Testis (tissue), 5 donors: ENCODE data around the gene EFNA2. TPM values are rescaled to one million over a fixed set of nuclear protein-coding genes. Genes with fewer than 3 reads are reported as not detected.

ENCODE experiments used
- DNase-seq: peaks from one replicate; pipeline ENCODE4 v3.0.0-alpha.2; 2019
- H3K27ac ChIP-seq, 2 donors: fragments of 200-600 bp; sonication (generic); one replicate each; pipeline ENCODE4 v1.5.1; 2019
- H3K27me3 ChIP-seq: fragments of 200-600 bp; sonication (generic); one replicate; pipeline ENCODE4 v1.5.1; 2019
- H3K36me3 ChIP-seq: fragments of 200-600 bp; sonication (generic); one replicate; pipeline ENCODE4 v1.5.1; 2017; ENCODE audit warnings: low read depth; ENCODE audit errors: missing control alignments
- H3K4me1 ChIP-seq: fragments of 200-600 bp; sonication (generic); one replicate; pipeline ENCODE4 v1.5.1; 2019
- H3K4me3 ChIP-seq, 2 donors: fragments of 200-600 bp; sonication (generic); one replicate each; pipeline ENCODE4 v1.5.1; 2017 to 2019
- H3K9me3 ChIP-seq: fragments of 200-600 bp; sonication (generic); one replicate; pipeline ENCODE4 v1.5.1; 2017
- POLR2A ChIP-seq: fragments of 450-650 bp; IDR thresholded peaks from one replicate; pipeline ENCODE4 v1.6.1; 2017; ENCODE audit warnings: antibody characterized with exemption, mild to moderate bottlenecking, moderate library complexity
- WGBS, 2 donors: methylation state at CpG; one replicate each; pipeline ENCODE4 v1.1.5; 2018; 5-methylcytosine and 5-hydroxymethylcytosine counted together
- intact Hi-C: fragments of 100-400 bp; cut with DNase I; formaldehyde crosslinking; loops from one replicate; pipeline ENCODE4 v1.15.1; 2023; ENCODE audit warnings: low total_unique reads
- long read RNA-seq, 2 donors: transcript quantifications; one replicate each; lab custom pipeline, GENCODE V29; 2026
- polyA plus RNA-seq: library from polyadenylated mRNA; stranded (reverse); fragments of 350-450 nt; fragmentation: Illumina TruSeq; extraction: RNeasy Lipid Tissue Mini Kit (QIAGEN cat#74804); gene quantifications from one replicate; pipeline ENCODE4 v1.2.3, GENCODE V29; 2014; ENCODE audit warnings: low read depth, low replicate concordance; ENCODE audit not compliant: insufficient read depth
- total RNA-seq, 2 donors: library from RNA; depleted of rRNA; stranded (reverse); fragments of >200 nt; gene quantifications; one replicate each; pipeline ENCODE4 v1.2.3, GENCODE V29; 2016
- TF ChIP-seq, protein P1 (sequence below), 3 experiments: fragments of 450-650 bp in 2 of 3; fragments of 200-600 bp in 1 of 3; sonication (generic) in 1 of 3; IDR thresholded peaks; one replicate each; pipeline ENCODE4 v1.5.1; 2016 to 2019; ENCODE audit warnings: antibody characterized with exemption in 3 of 3, mild to moderate bottlenecking in 2 of 3, moderate library complexity in 1 of 3

Gene EFNA2
- total RNA-seq (1 to 10 TPM; 1.5 to 2.9 TPM), polyA plus RNA-seq (0.61 TPM)
- long read RNA-seq, donor 1, partial matches to known transcripts: 0 of 2 reads
- long read RNA-seq, donor 1, other reads (novel, unspliced or antisense): 0 of 2 reads
- long read RNA-seq, donor 2, transcript EFNA2-201 (4 exons, 949 nt): major isoform, 5 of 5 reads
- long read RNA-seq, donor 2, partial matches to known transcripts: 0 of 5 reads
- long read RNA-seq, donor 2, other reads (novel, unspliced or antisense): 0 of 5 reads

- H3K27ac ChIP-seq: no peak within 1 kb of the TSS
- no peak for DNase-seq
- no peak for TF ChIP-seq POLR2A
- TF ChIP-seq, protein P1, sequence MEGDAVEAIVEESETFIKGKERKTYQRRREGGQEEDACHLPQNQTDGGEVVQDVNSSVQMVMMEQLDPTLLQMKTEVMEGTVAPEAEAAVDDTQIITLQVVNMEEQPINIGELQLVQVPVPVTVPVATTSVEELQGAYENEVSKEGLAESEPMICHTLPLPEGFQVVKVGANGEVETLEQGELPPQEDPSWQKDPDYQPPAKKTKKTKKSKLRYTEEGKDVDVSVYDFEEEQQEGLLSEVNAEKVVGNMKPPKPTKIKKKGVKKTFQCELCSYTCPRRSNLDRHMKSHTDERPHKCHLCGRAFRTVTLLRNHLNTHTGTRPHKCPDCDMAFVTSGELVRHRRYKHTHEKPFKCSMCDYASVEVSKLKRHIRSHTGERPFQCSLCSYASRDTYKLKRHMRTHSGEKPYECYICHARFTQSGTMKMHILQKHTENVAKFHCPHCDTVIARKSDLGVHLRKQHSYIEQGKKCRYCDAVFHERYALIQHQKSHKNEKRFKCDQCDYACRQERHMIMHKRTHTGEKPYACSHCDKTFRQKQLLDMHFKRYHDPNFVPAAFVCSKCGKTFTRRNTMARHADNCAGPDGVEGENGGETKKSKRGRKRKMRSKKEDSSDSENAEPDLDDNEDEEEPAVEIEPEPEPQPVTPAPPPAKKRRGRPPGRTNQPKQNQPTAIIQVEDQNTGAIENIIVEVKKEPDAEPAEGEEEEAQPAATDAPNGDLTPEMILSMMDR (IDR thresholded peaks at IDR 0.05): no peak
- 0% methylated on average over 43 of the region's 113 CpGs; no CpG with 5 or more reads in 1 of the 2 donors for WGBS, 2 donors
- H3K9me3 ChIP-seq: no peaks in the 10 kb centered on the region
- intact Hi-C loops: no loop called here
- peaks cover 20% of the 10 kb centered on the region for H3K4me1 ChIP-seq
- no peaks in the 10 kb centered on the region for H3K36me3 ChIP-seq
- H3K4me3 ChIP-seq: no peak within 1 kb of the TSS
- no peaks in the 10 kb centered on the region for H3K27me3 ChIP-seq
Measured at GRCh38 chr19:1285737-1286360, at the start of gene EFNA2. EFNA2 (plus strand) TSS chr19:1285873; CDS start chr19:1286169, 296 bp downstream.

- DNase-seq: no peak
- no peak overlapping the region for H3K27ac ChIP-seq
- H3K36me3 ChIP-seq: no peaks in the 10 kb centered on the region
- H3K27me3 ChIP-seq: no peaks in the 10 kb centered on the region
- H3K4me3 ChIP-seq: peak overlapping the region; percentile 38 to 39
- intact Hi-C loops: no loop called here
- no peaks in the 10 kb centered on the region for H3K9me3 ChIP-seq
- H3K4me1 ChIP-seq: peaks cover 50% of the 10 kb centered on the region
- 16% methylated on average over 24 of the region's 42 CpGs; no CpG with 5 or more reads in 1 of the 2 donors for WGBS, 2 donors
- no peak for TF ChIP-seq POLR2A
- TF ChIP-seq, protein P1 (IDR thresholded peaks at IDR 0.05): no peak
Measured at GRCh38 chr19:1236576-1236975, 49.1 kb upstream of the EFNA2 start.

DNA sequence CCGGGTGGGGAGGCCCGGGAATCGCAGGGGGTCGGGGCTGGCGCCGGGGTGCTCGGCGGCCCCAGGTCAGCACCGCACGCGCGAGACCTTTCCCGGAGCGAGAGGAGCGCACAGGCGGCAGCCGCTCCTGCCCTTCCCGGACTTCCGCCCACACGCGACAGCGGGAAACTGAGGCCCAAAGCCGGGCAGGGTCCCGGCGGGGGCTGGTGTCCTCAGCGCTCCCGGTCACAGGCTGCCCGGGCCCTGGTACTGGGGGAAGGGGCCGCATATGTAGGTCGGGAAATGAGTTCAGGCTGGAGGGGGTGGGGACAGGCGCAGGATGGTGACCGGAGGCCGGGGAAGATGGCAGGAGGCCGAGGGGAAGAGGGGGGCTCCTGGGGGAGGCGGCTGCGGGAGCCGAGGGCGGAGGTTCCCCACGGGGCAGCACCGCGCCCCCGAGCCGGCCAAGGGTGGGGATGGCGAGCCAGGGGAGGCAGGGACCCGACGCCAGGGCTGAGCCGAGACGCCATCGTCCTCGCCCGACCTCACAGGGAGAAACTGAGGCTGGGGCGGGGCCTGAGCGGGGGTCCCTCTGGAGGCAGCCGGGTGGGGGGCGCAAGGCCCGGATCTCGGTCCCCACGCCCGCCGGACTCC, 48.5 kb upstream of the EFNA2 start:
- TF ChIP-seq, protein P1 (IDR thresholded peaks at IDR 0.05): no peak
- TF ChIP-seq POLR2A: no peak
- H3K27ac ChIP-seq: no peak overlapping the region
- intact Hi-C loops: no loop called here
- WGBS, 2 donors: 1% methylated on average over 56 of the region's 60 CpGs; no CpG with 5 or more reads in 1 of the 2 donors
- H3K27me3 ChIP-seq: no peaks in the 10 kb centered on the region
- H3K9me3 ChIP-seq: no peaks in the 10 kb centered on the region
- H3K4me1 ChIP-seq: peaks cover 47% of the 10 kb centered on the region
- H3K36me3 ChIP-seq: no peaks in the 10 kb centered on the region
- peak overlapping the region; percentile 38 to 39 for H3K4me3 ChIP-seq
- no peak for DNase-seq

GRCh38 chr19:1237754-1238368, 47.8 kb upstream of the EFNA2 start, which contains the start of gene CBARP:
CBARP (minus strand) TSS chr19:1238005; CDS start chr19:1236100, 1,905 bp downstream.
- no peak for DNase-seq
- Histone ChIP-seq H3K4me1 (peaks cover 47% of the 10 kb centered on the region), H3K4me3 (peak within 1 kb of the TSS; percentile 38 to 39), H3K27me3 (no peaks in the 10 kb centered on the region), H3K9me3 (no peaks in the 10 kb centered on the region), H3K36me3 (no peaks in the 10 kb centered on the region), H3K27ac (peak within 1 kb of the TSS; percentile 51 to 95)
- intact Hi-C loops: no loop called here
- WGBS, 2 donors: 2 to 5% methylated on average over 4 to 35 of the region's 87 CpGs
- TF ChIP-seq POLR2A: no peak
- TF ChIP-seq, protein P1 (IDR thresholded peaks at IDR 0.05): peak in 1 of 3 experiments; percentile 2
